GM12874 (cell line): ENCODE results near the gene RIMKLA.

Experiments
- TF ChIP-seq, protein P1 (sequence below): IDR thresholded peaks from 2 replicates; pipeline ENCODE4 v1.5.1; 2011; ENCODE audit warnings: low read depth, mild to moderate bottlenecking, control low read depth, low read length, moderate library complexity; ENCODE audit not compliant: insufficient read depth

Gene RIMKLA

DNA sequence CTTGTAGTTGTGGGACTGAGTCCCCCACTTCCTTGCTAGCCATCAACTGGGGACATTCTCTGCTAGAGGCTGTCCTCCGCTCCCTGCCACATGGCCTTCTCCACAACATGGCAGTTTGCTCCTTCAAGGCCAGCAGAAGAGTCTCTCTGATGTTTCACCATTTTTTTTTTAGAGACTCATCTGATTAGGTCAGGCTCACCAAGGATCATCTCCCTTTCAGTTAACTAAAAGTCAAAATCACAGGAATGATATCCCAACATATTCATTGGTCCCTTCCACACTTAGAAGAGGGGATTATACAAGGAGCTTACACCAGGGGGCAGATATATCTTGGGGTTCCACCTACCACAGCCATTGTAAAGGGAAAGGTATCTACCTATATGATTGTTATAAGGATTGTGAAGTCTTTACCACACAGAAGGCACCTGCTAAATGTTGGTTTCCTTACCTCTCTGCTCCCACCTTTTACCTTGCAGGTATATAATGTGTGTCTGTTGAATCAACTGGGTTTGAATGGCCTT, 23.3 kb downstream of the RIMKLA start:
- TF ChIP-seq, protein P1, sequence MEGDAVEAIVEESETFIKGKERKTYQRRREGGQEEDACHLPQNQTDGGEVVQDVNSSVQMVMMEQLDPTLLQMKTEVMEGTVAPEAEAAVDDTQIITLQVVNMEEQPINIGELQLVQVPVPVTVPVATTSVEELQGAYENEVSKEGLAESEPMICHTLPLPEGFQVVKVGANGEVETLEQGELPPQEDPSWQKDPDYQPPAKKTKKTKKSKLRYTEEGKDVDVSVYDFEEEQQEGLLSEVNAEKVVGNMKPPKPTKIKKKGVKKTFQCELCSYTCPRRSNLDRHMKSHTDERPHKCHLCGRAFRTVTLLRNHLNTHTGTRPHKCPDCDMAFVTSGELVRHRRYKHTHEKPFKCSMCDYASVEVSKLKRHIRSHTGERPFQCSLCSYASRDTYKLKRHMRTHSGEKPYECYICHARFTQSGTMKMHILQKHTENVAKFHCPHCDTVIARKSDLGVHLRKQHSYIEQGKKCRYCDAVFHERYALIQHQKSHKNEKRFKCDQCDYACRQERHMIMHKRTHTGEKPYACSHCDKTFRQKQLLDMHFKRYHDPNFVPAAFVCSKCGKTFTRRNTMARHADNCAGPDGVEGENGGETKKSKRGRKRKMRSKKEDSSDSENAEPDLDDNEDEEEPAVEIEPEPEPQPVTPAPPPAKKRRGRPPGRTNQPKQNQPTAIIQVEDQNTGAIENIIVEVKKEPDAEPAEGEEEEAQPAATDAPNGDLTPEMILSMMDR: no peak

DNA sequence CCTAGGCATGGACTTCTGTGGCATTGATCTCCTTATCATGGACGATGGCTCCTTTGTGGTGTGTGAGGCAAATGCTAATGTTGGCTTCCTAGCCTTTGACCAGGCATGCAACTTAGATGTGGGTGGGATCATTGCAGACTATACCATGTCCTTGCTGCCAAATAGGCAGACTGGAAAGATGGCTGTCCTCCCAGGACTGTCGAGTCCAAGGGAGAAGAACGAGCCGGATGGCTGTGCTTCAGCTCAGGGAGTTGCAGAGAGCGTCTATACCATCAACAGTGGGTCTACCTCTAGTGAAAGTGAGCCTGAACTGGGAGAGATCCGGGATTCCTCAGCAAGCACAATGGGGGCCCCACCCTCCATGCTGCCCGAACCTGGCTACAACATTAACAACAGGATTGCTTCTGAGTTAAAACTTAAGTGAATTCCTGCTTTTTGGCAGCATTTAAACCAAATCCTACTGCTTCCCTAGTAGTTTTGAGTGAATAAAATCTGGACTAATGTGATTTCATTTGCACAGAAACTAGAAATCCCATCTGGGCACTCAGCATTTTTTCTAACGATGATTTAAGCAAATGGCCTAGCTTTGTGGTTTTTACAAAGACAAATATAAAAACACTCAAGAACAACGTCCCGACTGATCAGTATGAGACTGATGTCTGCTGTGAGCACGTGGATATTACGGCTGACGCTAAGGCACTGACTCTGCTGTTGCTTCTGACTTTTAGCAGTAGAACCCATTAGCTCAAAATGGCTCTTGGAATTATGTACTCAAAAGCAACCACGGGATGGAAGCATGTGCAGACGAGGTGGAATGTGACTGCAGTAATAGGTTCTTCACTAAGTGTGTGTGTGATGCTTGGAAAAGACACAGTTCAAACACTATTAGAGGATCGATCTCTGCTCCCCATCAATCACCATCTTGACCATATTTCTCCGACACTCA, 34.2 kb downstream of the RIMKLA start:
- TF ChIP-seq, protein P1: no peak

DNA sequence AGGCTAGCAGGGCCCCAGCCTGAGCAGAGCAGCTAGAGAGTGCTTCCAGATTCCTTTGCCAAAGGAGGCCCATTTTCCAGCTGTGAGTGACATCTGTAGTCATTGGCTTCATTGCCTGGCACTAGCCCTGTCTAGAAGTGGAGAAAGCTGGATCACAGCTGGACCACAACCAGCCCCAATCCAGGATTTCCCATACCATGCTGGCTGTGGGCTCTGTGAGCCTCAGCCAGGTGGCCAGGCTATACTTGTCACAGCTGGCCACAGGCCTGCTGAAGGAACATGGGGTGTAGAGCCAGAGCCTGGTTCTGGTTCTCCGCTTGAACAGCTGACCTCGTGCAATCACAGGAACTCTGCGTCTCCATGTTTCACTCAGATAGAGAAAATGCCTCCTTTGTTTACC, 36.6 kb downstream of the RIMKLA start:
- TF ChIP-seq, protein P1: no peak

DNA sequence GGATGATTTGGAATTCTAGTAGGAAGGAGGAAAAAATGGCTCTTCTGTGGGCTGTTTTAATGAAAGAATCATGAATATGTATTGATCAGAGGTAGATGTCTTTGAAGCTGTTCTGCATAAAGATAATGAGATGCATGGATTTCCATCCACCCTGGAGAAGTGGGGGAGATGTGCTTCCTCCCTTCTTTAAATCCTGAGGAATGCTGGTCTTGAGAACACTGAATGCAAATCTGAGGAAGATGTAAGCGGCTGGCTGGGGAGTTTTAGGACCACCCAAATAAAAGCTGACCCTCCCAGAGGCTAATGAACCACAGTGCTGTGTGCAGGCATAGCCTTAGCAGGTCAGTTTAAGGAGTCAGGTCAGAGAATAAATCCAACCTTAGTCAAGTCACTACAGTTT, 37.9 kb downstream of the RIMKLA start:
- TF ChIP-seq, protein P1: no peak

DNA sequence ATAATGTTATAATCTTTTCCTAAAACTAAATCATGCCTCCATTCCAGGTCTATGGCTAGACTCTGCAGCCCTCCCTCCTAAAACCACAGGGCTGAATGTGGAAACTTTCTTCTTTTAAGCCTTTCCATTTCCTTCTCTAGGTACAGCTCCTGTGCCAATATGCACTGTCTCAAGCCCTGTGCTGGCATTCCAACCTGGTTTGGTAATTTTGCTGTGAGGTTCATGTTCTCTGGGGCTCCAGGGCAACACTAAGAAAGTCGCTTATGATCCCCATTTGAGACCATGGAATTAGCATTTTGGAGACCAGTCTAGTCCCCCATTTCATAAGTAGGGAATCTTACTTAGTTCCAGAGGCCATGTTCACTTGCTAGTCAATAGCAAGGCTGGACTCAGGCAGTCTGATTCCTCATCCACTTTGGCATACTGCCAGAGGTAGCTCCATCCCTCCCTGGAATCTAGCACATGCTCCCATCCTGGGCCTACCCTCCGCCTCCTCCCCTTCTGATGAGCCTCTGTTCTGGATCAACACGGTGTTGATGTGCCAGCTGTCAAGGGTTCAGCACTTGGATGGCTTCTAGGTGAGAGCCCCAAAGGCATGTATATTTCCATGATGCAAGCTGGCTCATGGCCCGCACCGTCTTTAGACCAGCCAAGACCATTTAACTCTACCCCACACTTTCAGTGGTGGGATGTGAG, 38.7 kb downstream of the RIMKLA start:
- TF ChIP-seq, protein P1: no peak

DNA sequence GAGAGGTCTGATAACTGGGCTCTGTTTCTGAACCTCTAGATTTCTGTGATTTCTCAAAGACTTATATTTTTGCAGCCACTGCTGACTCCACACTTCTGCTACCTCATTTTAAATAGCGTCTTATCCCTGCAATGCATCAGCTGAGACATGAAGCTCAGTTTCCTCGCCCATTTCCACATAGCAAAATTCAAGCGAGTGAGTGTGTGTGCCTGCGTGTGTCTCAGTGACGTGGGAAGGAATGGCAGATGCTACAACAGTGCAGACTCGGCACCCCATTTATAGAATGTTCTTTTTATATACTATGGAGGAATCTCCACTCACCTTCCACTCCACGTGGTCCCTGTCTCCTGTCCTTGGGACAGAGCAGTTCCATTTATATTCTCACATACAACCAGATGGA, 39.5 kb downstream of the RIMKLA start:
- TF ChIP-seq, protein P1: no peak

DNA sequence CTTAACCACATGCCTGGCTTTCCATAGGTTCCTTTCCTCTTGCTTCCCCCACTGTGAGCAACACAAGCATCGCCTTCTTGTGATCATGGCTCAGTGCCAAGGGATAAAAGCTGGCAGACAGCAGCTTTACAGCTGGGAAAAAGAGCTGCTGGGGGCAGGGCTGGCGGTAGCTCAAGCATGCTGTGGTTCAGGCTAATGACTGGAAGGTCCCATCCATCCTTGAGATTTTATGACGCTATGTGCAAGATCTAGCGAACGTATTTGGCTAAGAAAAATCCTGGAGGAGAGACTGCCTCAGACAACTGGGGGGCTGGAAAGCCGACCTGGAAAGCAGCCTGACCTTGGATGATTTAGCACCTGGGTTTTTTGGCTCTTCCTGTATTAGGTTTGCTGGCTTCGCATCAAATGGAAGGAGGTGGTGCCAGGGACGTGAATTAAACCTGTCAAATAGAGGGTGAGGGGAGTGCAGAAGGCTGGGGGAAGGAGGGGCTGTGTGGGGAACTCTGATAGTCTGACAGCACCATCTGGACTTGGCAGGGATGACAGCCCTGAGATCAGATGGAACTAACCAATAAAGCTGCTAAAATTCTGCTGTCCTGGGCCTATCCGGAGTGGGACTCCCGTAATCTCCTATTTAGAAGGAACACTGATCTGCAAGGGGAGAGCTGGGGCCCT, 40.5 kb downstream of the RIMKLA start:
- TF ChIP-seq, protein P1: no peak
